DOHH2 (cell line): ENCODE data around the gene CBFA2T3.

Experiments
- EZH2phosphoT487 ChIP-seq: fragments of 200-600 bp; sonication (generic); IDR thresholded peaks from 2 replicates; pipeline ENCODE4 v1.6.1; 2017; ENCODE audit warnings: borderline replicate concordance, mild to moderate bottlenecking, antibody characterized with exemption, low read length, moderate library complexity, mixed read lengths
- TF ChIP-seq, protein P1 (sequence below): fragments of 200-600 bp; sonication (generic); IDR thresholded peaks from one replicate; pipeline ENCODE4 v1.5.1; 2014; ENCODE audit warnings: antibody characterized with exemption, mild to moderate bottlenecking, low read depth, low read length; ENCODE audit not compliant: poor library complexity, severe bottlenecking

DNA sequence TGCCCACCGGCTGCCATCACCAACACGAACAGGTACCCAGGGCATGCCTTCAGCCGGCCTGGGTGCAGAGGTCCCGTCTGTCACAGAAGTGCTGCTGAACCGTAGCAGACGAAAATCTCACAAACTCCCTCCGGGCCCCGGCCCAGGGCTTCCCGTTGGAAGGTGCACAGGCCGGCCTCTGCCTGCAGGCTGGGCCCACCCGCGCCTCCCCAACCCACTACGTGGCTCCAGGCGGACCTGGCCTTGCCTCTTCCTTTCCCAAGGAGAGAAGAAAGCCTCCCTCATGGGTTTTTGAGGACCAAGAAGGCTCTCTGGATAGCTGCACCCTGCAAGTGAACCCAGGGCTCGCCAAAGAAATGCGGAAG, 65.1 kb downstream of the CBFA2T3 start:
- TF ChIP-seq, protein P1, sequence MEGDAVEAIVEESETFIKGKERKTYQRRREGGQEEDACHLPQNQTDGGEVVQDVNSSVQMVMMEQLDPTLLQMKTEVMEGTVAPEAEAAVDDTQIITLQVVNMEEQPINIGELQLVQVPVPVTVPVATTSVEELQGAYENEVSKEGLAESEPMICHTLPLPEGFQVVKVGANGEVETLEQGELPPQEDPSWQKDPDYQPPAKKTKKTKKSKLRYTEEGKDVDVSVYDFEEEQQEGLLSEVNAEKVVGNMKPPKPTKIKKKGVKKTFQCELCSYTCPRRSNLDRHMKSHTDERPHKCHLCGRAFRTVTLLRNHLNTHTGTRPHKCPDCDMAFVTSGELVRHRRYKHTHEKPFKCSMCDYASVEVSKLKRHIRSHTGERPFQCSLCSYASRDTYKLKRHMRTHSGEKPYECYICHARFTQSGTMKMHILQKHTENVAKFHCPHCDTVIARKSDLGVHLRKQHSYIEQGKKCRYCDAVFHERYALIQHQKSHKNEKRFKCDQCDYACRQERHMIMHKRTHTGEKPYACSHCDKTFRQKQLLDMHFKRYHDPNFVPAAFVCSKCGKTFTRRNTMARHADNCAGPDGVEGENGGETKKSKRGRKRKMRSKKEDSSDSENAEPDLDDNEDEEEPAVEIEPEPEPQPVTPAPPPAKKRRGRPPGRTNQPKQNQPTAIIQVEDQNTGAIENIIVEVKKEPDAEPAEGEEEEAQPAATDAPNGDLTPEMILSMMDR, result no peak
- no peak for TF ChIP-seq EZH2phosphoT487
